Mesenchymal stem cell (in vitro differentiated cells and primary cell): Measurements from ENCODE around the gene SLC4A1.

Experiments used
- DNase-seq: peaks from one replicate; pipeline ENCODE4 v3.0.0-alpha.2; 2013
- H2AFZ ChIP-seq: one replicate; pipeline ENCODE4 v1.6.1; 2013; ENCODE audit warnings: low read depth, mild to moderate bottlenecking, control low read depth, inconsistent platforms, low read length, moderate library complexity
- H2AK5ac ChIP-seq: 2 replicates; pipeline ENCODE4 v1.6.1; 2013; ENCODE audit warnings: low read length, moderate library complexity, mild to moderate bottlenecking, inconsistent platforms; ENCODE audit not compliant: severe bottlenecking
- H2BK120ac ChIP-seq: one replicate; pipeline ENCODE4 v1.6.1; 2013; ENCODE audit warnings: low read depth, mild to moderate bottlenecking, inconsistent platforms, low read length, moderate library complexity
- H2BK12ac ChIP-seq, 2 experiments: one replicate each; pipeline ENCODE4 v1.6.1; 2013; ENCODE audit warnings: inconsistent platforms in 2 of 2, low read length in 2 of 2, mild to moderate bottlenecking in 2 of 2, moderate library complexity in 2 of 2, control low read depth in 1 of 2
- H2BK15ac ChIP-seq: one replicate; pipeline ENCODE4 v1.6.1; 2013; ENCODE audit warnings: mild to moderate bottlenecking, low read depth, inconsistent platforms; ENCODE audit not compliant: poor library complexity, severe bottlenecking
- H2BK5ac ChIP-seq: 2 replicates; pipeline ENCODE4 v1.6.1; 2013; ENCODE audit warnings: low read depth, mild to moderate bottlenecking, low read length, control low read depth, inconsistent platforms; ENCODE audit not compliant: poor library complexity, severe bottlenecking
- H3K14ac ChIP-seq, 2 experiments: one replicate each; pipeline ENCODE4 v1.6.1; 2013; ENCODE audit warnings: inconsistent platforms in 2 of 2, low read length in 2 of 2, control low read depth in 1 of 2, mild to moderate bottlenecking in 1 of 2, moderate library complexity in 1 of 2
- H3K18ac ChIP-seq, 2 experiments: one replicate each; pipeline ENCODE4 v1.6.1; 2013; ENCODE audit warnings: inconsistent platforms in 2 of 2, low read length in 2 of 2, control low read depth in 1 of 2, low read depth in 1 of 2, mild to moderate bottlenecking in 1 of 2
- H3K23ac ChIP-seq, 2 experiments: one replicate each; pipeline ENCODE4 v1.6.1; 2013; ENCODE audit warnings: inconsistent platforms in 2 of 2, low read length in 2 of 2, mild to moderate bottlenecking in 2 of 2, moderate library complexity in 2 of 2, control low read depth in 1 of 2
- H3K27ac ChIP-seq: 2 replicates; pipeline ENCODE4 v1.5.1; 2013; ENCODE audit warnings: mild to moderate bottlenecking, moderate library complexity, low read length, control low read depth, inconsistent platforms; ENCODE audit not compliant: poor library complexity, severe bottlenecking
- H3K27me3 ChIP-seq, 2 experiments: 2 replicates each; pipeline versions ENCODE4 v1.6.1 to v1.7.0; 2013; ENCODE audit warnings: low read length in 2 of 2, mild to moderate bottlenecking in 2 of 2, moderate library complexity in 2 of 2, control low read depth in 1 of 2, inconsistent platforms in 1 of 2; ENCODE audit not compliant: control insufficient read depth in 1 of 2, insufficient read depth in 1 of 2
- H3K36me3 ChIP-seq, 2 experiments: 2 replicates each; pipeline versions ENCODE4 v1.6.1 to v1.7.0; 2013; ENCODE audit warnings: low read length in 2 of 2, control low read depth in 1 of 2, inconsistent platforms in 1 of 2, low read depth in 1 of 2, mild to moderate bottlenecking in 1 of 2; ENCODE audit not compliant: insufficient read depth in 2 of 2, control insufficient read depth in 1 of 2
- H3K4ac ChIP-seq, 2 experiments: one replicate each; pipeline ENCODE4 v1.6.1; 2013; ENCODE audit warnings: inconsistent platforms in 2 of 2, low read length in 2 of 2, mild to moderate bottlenecking in 2 of 2, moderate library complexity in 2 of 2, control low read depth in 1 of 2, low read depth in 1 of 2
- H3K4me1 ChIP-seq: 2 replicates; pipeline ENCODE4 v1.6.1; 2013; ENCODE audit warnings: low read depth, low read length, control low read depth; ENCODE audit not compliant: control insufficient read depth, insufficient read depth
- H3K4me2 ChIP-seq: 2 replicates; pipeline ENCODE4 v1.6.1; 2013; ENCODE audit warnings: low read length, mild to moderate bottlenecking, inconsistent platforms; ENCODE audit not compliant: poor library complexity, severe bottlenecking
- H3K4me3 ChIP-seq, 2 experiments: 2 replicates each; pipeline versions ENCODE4 v1.5.1 to v1.7.0; 2013; ENCODE audit warnings: low read length in 2 of 2, mild to moderate bottlenecking in 2 of 2, control low read depth in 1 of 2, low read depth in 1 of 2; ENCODE audit not compliant: insufficient read depth in 1 of 2
- H3K79me1 ChIP-seq: replicated peaks from 2 replicates; pipeline ENCODE4 v1.6.1; 2013; ENCODE audit warnings: mild to moderate bottlenecking, control low read depth, low read length, inconsistent platforms; ENCODE audit not compliant: poor library complexity, severe bottlenecking
- H3K9ac ChIP-seq: 2 replicates; pipeline ENCODE4 v1.7.0; 2013; ENCODE audit warnings: mild to moderate bottlenecking, low read length, moderate library complexity
- H3K9me3 ChIP-seq: 2 replicates; pipeline ENCODE4 v1.7.0; 2013; ENCODE audit warnings: mild to moderate bottlenecking, low read length; ENCODE audit not compliant: control insufficient read depth
- H4K8ac ChIP-seq: one replicate; pipeline ENCODE4 v1.6.1; 2013; ENCODE audit warnings: inconsistent platforms, mild to moderate bottlenecking, low read length, moderate library complexity
- H4K91ac ChIP-seq: one replicate; pipeline ENCODE4 v1.6.1; 2013; ENCODE audit warnings: mild to moderate bottlenecking, low read length, inconsistent platforms
- WGBS: methylation state at CpG from one replicate; pipeline ENCODE4 v1.1.7; 2013; ENCODE audit warnings: mixed read lengths; 5-methylcytosine and 5-hydroxymethylcytosine counted together

The SLC4A1 gene

DNA sequence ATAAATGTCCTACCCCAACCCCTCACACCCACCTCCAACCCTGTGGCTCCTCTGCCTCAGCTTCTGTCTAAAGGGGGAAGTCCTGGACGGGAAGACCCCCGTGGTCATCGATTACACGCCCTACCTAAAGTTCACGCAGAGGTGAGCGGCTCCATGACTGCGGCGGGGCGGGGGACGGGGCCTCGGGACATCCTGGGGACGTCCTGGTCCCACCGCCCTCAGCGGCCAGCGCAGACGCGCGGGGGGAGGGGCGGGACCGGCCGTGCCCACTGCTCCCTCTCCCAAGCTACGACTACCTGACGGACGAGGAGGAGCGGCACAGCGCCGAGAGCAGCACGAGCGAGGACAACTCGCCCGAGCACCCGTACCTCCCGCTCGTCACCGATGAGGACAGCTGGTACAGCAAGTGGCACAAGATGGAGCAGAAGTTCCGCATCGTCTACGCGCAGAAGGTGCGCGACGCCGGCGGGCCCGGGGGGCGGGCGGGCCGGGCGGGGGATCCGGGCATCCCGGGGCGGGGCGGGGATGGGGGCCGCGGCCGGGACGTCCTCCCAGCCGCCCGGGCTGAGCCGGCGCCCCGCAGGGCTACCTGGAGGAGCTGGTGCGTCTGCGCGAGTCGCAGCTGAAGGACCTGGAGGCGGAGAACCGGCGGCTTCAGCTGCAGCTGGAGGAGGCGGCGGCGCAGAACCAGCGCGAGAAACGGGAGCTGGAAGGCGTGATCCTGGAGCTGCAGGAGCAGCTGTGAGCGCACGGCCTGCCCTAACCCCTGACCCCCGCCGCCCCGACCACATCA lies 47.1 kb upstream of the SLC4A1 start:
- no peak overlapping the region for H2BK15ac ChIP-seq
- H3K27ac ChIP-seq, result no peak overlapping the region
- peaks cover 68 to 78% of the 10 kb centered on the region in 2 experiments for H3K27me3 ChIP-seq
- H3K9me3 ChIP-seq, result no peaks in the 10 kb centered on the region
- H2AFZ ChIP-seq, result no peak overlapping the region
- H3K4me3 ChIP-seq, result peak overlapping the region; percentile 51 to 56
- H4K8ac ChIP-seq, result no peak overlapping the region
- H3K9ac ChIP-seq, result no peak overlapping the region
- no peak overlapping the region for H4K91ac ChIP-seq
- no peak overlapping the region for H2AK5ac ChIP-seq
- no peak overlapping the region for H3K18ac ChIP-seq
- H2BK120ac ChIP-seq, result no peak overlapping the region
- 1% methylated on average over 43 of the region's 81 CpGs for WGBS
- peak overlapping the region; percentile 53 for H3K4me2 ChIP-seq
- DNase-seq, result peak; percentile 21
- peaks cover 9 to 28% of the 10 kb centered on the region in 2 experiments for H3K36me3 ChIP-seq
- no peaks in the 10 kb centered on the region for H3K79me1 ChIP-seq
- H3K4ac ChIP-seq, result no peak overlapping the region
- H3K4me1 ChIP-seq, result peaks cover 19% of the 10 kb centered on the region
- no peak overlapping the region for H2BK12ac ChIP-seq
- no peak overlapping the region for H3K14ac ChIP-seq
- H3K23ac ChIP-seq, result no peak overlapping the region
- no peak overlapping the region for H2BK5ac ChIP-seq

DNA sequence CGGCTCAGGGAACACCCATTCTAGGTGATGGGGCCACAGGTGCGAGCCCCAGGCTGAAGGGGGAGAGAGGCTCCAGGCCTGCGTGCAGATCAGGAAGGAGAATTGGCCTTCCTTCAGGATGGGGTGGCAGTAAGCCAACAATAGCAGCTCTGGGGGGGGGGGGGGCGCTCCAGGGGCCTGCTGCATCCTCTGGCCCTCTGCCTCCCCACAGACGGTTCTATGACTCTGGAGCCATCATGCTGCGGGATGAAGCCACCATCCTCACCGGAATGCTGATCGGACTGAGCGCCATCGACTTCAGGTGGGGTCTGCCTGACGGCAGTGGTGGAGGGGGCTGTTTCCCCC lies 46.6 kb upstream of the SLC4A1 start:
- Histone ChIP-seq H2BK15ac (no peak overlapping the region), H3K27ac (no peak overlapping the region), H3K9ac (no peak overlapping the region), H3K27me3 (peaks cover 74 to 84% of the 10 kb centered on the region in 2 experiments), H2BK12ac (no peak overlapping the region), H3K4me1 (peaks cover 22% of the 10 kb centered on the region), H3K4me3 (no peak overlapping the region), H2AFZ (no peak overlapping the region), H3K23ac (no peak overlapping the region), H4K91ac (no peak overlapping the region), H3K18ac (no peak overlapping the region), H3K9me3 (no peaks in the 10 kb centered on the region), H2BK5ac (no peak overlapping the region), H3K36me3 (peaks cover 3 to 22% of the 10 kb centered on the region in 2 experiments), H3K79me1 (no peaks in the 10 kb centered on the region), H4K8ac (no peak overlapping the region), H2AK5ac (no peak overlapping the region), H3K4ac (no peak overlapping the region), H3K4me2 (no peak overlapping the region), H3K14ac (no peak overlapping the region), H2BK120ac (no peak overlapping the region)
- no peak for DNase-seq
- WGBS, result 53% methylated on average over 9 of the region's 11 CpGs

- no peak overlapping the region for H2BK5ac ChIP-seq
- no peak overlapping the region for H2BK12ac ChIP-seq
- no peaks in the 10 kb centered on the region for H3K9me3 ChIP-seq
- no peak overlapping the region for H4K91ac ChIP-seq
- H3K79me1 ChIP-seq, result no peaks in the 10 kb centered on the region
- no peak overlapping the region for H2AFZ ChIP-seq
- no peak overlapping the region for H3K18ac ChIP-seq
- DNase-seq, result no peak
- H2AK5ac ChIP-seq, result no peak overlapping the region
- peaks cover 78 to 89% of the 10 kb centered on the region in 2 experiments for H3K27me3 ChIP-seq
- no peak overlapping the region for H3K4me2 ChIP-seq
- H3K36me3 ChIP-seq, result peaks cover 0 to 18% of the 10 kb centered on the region in 2 experiments
- H2BK15ac ChIP-seq, result no peak overlapping the region
- H3K27ac ChIP-seq, result no peak overlapping the region
- H3K9ac ChIP-seq, result no peak overlapping the region
- H3K4me1 ChIP-seq, result peaks cover 27% of the 10 kb centered on the region
- H3K4me3 ChIP-seq, result no peak overlapping the region
- H3K23ac ChIP-seq, result no peak overlapping the region
- no peak overlapping the region for H2BK120ac ChIP-seq
- no peak overlapping the region for H4K8ac ChIP-seq
- no peak overlapping the region for H3K14ac ChIP-seq
- 88% methylated on average over 3 of the region's 7 CpGs for WGBS
- no peak overlapping the region for H3K4ac ChIP-seq
Observed at GRCh38 chr17:44314031-44314430, 46.1 kb upstream of the SLC4A1 start.

DNA sequence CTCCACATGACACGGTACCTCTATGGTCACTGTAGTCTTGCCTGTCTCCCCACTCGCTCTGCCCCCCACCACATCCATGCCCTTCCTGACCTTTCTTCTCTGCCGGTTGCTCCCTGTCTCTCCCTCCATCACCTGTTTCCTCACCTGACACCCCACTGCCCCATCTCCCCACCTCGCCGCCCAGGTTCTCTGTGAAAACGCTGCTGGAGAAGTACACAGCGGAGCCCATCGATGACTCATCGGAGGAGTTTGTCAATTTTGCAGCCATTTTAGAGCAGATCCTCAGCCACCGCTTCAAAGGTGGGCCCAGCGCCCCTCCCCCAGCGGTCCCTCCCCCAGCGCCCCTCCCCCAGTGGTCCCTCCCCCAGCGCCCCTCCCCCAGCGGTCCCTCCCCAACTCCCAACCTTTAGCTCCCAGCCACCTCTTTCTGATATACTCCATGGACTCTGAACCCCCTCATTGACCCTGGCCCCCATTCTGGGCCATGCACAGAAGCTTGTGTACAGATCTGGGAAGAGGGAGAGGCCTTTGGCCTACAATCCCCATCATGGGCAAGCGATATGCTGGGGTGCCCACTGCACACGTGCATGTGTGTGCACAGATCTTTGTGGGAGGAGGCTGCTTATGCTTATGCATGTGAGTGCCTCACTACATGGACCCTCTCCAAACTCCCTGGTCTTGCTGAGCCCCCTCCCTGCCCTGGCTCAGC lies 44.6 kb upstream of the SLC4A1 start:
- no peak overlapping the region for H3K23ac ChIP-seq
- H2BK120ac ChIP-seq, result no peak overlapping the region
- H3K14ac ChIP-seq, result no peak overlapping the region
- H2AFZ ChIP-seq, result no peak overlapping the region
- no peaks in the 10 kb centered on the region for H3K79me1 ChIP-seq
- no peak overlapping the region for H2BK15ac ChIP-seq
- H3K27ac ChIP-seq, result no peak overlapping the region
- H4K8ac ChIP-seq, result no peak overlapping the region
- H3K27me3 ChIP-seq, result peaks cover 78 to 85% of the 10 kb centered on the region in 2 experiments
- H3K36me3 ChIP-seq, result peaks cover 0 to 6% of the 10 kb centered on the region in 2 experiments
- peaks cover 39% of the 10 kb centered on the region for H3K4me1 ChIP-seq
- H3K4me2 ChIP-seq, result no peak overlapping the region
- no peak overlapping the region for H3K9ac ChIP-seq
- 78% methylated on average over 13 of the region's 17 CpGs for WGBS
- no peak overlapping the region for H3K18ac ChIP-seq
- H2BK5ac ChIP-seq, result no peak overlapping the region
- no peak for DNase-seq
- H2BK12ac ChIP-seq, result no peak overlapping the region
- H3K4me3 ChIP-seq, result peak overlapping the region in 1 of 2 experiments; percentile 27
- H2AK5ac ChIP-seq, result no peak overlapping the region
- H3K9me3 ChIP-seq, result no peaks in the 10 kb centered on the region
- H4K91ac ChIP-seq, result no peak overlapping the region
- H3K4ac ChIP-seq, result no peak overlapping the region
